H1 (cell line): ENCODE results near the gene DIO3. TPM values are rescaled to one million over a fixed set of nuclear protein-coding genes. Genes with fewer than 3 reads are reported as not detected.

Experiments used
- CTCF ChIP-seq, 3 experiments: IDR thresholded peaks; 1 replicate in 2 of 3; 2 replicates in 1 of 3; pipeline versions ENCODE4 v1.5.1 to v1.6.1; 2011; ENCODE audit warnings: low read length in 3 of 3, mild to moderate bottlenecking in 3 of 3, inconsistent platforms in 2 of 3, low read depth in 1 of 3, moderate library complexity in 1 of 3; ENCODE audit not compliant: insufficient read depth in 1 of 3; ENCODE audit errors: control extremely low read depth in 1 of 3
- polyA plus RNA-seq, 7 experiments: library from polyadenylated mRNA; depleted of rRNA in 3 of 7; stranded (reverse) in 5 of 7; unstranded in 2 of 7; fragments of >200 nt in 5 of 7; fragments of 200-250 nt in 2 of 7; gene quantifications; 1 replicate in 5 of 7; 2 replicates in 1 of 7; 4 replicates in 1 of 7; pipeline versions ENCODE4 v1.2.1 to v1.2.3, GENCODE V29; 2011 to 2013; ENCODE audit warnings: missing spikeins in 2 of 7, mixed read lengths in 2 of 7
- total RNA-seq: library from RNA; stranded (reverse); fragmentation: NEBNext Ultra II Directional; extraction: Animal tissue kit (Norgen Biotek cat#: 25700); gene quantifications from 2 replicates; pipeline ENCODE4 v1.2.1, GENCODE V29; 2021

DIO3 gene
- total and polyA plus RNA-seq, 2 of the 8 experiments (the other 6 are each of a cell fraction or from before 2014, with no cell fraction given): 0.17 to 0.19 TPM

GRCh38 chr14:101587441-101587911 is 26.2 kb downstream of the DIO3 start (continued):
- TF ChIP-seq CTCF (IDR thresholded peaks at IDR 0.05; ENCODE audit: control extremely low read depth in 1 of 3, insufficient read depth in 1 of 3, low read depth in 1 of 3, low read length in 3 of 3): no peak
